NCI-H2196 treated with DMSO at 0.1 percent for 48 hours (cell line): Measurements from ENCODE around the gene DUSP7.
A peak's percentile ranks its signal among the peaks of the same experiment; 100 is the strongest.

Source experiments
- DNase-seq: peaks from one replicate; lab custom pipeline; 2025; ENCODE audit not compliant: unreplicated experiment; lab: John Stamatoyannopoulos, UW

Gene DUSP7

GRCh38 chr3:52010431-52010830 is 45.9 kb downstream of the DUSP7 start:
- DNase-seq, result no peak

- no peak for DNase-seq
Observed at GRCh38 chr3:52007291-52007690, 49.1 kb downstream of the DUSP7 start.

- DNase-seq, result no peak
Observed at GRCh38 chr3:52006820-52007133, 49.6 kb downstream of the DUSP7 start.

- DNase-seq, result no peak
Observed at GRCh38 chr3:52006017-52006819, 50.2 kb downstream of the DUSP7 start.

GRCh38 chr3:52005571-52005986 is 50.8 kb downstream of the DUSP7 start:
- DNase-seq, result no peak

GRCh38 chr3:52004906-52005395 is 51.4 kb downstream of the DUSP7 start:
- DNase-seq, result no peak

- no peak for DNase-seq
Observed at GRCh38 chr3:52004163-52004787, 52.1 kb downstream of the DUSP7 start.

- DNase-seq, result no peak
Observed at GRCh38 chr3:52002748-52003147, 53.6 kb downstream of the DUSP7 start.

- DNase-seq, result peak; percentile 5
Observed at GRCh38 chr3:52001443-52001974, 54.9 kb downstream of the DUSP7 start.

GRCh38 chr3:51999846-52000245 is 56.5 kb downstream of the DUSP7 start:
- no peak for DNase-seq
